ENCODE results near the gene ERICH6. TPM values are rescaled to one million over a fixed set of nuclear protein-coding genes. Genes with fewer than 3 reads are reported as not detected.

The ERICH6 gene
- total RNA-seq = 0.32 and 0.49 TPM in 2 replicates

GRCh38 chr3:150703756-150704344, at the start of gene ERICH6:
TSS of gene ERICH6 (minus strand) at chr3:150703920. CDS start at chr3:150703898, 22 bp downstream.

Other genes starting within 250 kb of the ERICH6 start
- gene SERP1, start 157.4 kb downstream of the ERICH6 start, total RNA-seq = 162 and 165 TPM in 2 replicates
- gene EIF2A, start 157.1 kb downstream of the ERICH6 start, total RNA-seq = 144 and 153 TPM in 2 replicates
- gene SELENOT, start 100.6 kb downstream of the ERICH6 start, total RNA-seq = 108 and 114 TPM in 2 replicates
- gene SIAH2, start 59.2 kb upstream of the ERICH6 start, total RNA-seq = 32.1 and 42.4 TPM in 2 replicates
- gene MINDY4B, start 201.5 kb upstream of the ERICH6 start, total RNA-seq = not detected in 2 replicates